Mucosa of stomach (tissue), 1 donor: Measurements from ENCODE around the gene CDC42BPG.

Source experiments
- H3K27me3 ChIP-seq: one replicate; pipeline ENCODE4 v1.7.0; 2013; ENCODE audit warnings: mild to moderate bottlenecking, low read length; ENCODE audit not compliant: control insufficient read depth, insufficient read depth
- H3K36me3 ChIP-seq: one replicate; pipeline ENCODE4 v1.7.0; 2013; ENCODE audit warnings: low read length; ENCODE audit not compliant: control insufficient read depth, insufficient read depth
- H3K4me1 ChIP-seq: one replicate; pipeline ENCODE4 v1.7.0; 2013; ENCODE audit warnings: mild to moderate bottlenecking, low read length; ENCODE audit not compliant: control insufficient read depth, insufficient read depth
- H3K4me3 ChIP-seq: one replicate; pipeline ENCODE4 v1.7.0; 2013; ENCODE audit warnings: low read length
- H3K9ac ChIP-seq: one replicate; pipeline ENCODE4 v1.7.0; 2013; ENCODE audit warnings: mild to moderate bottlenecking, low read length, moderate library complexity
- H3K9me3 ChIP-seq: one replicate; pipeline ENCODE4 v1.7.0; 2013; ENCODE audit warnings: mild to moderate bottlenecking, low read length, moderate library complexity; ENCODE audit not compliant: control insufficient read depth
- donor health status: Pancreatic carcinoma.

Gene CDC42BPG

DNA sequence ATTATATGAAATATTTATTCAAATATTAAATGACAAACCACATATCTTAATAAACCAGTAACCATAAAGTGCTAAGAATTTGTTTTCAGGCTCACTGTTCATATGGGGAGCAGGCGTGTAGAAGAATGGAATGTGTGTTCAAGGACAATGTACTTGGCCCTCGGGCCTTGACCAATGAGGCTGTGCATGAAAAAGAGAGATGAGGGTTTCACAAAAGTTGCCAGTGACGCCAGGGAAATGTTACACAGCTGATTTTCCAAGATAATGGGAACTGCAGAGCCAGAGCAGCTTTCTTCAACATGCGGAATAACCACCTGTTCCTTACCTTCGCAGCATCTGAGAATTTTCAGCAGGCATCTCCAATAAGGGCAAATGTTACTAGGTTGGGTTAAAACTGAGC lies 70.3 kb downstream of the CDC42BPG start:
- Histone ChIP-seq H3K9ac (no peak overlapping the region), H3K4me3 (no peak overlapping the region), H3K36me3 (peaks cover 27% of the 10 kb centered on the region), H3K27me3 (no peaks in the 10 kb centered on the region), H3K9me3 (no peaks in the 10 kb centered on the region), H3K4me1 (peaks cover 10% of the 10 kb centered on the region)
